ENCODE results near the gene FBXL5.

The FBXL5 gene

GRCh38 chr4:15557786-15558550, 97.2 kb downstream of the FBXL5 start:
- no peak for DNase-seq

GRCh38 chr4:15556511-15557092, 98.6 kb downstream of the FBXL5 start:
- no peak for DNase-seq

Measured in NCI-H2081 (cell line).